ENCODE results near the gene ANP32E.
A peak's percentile ranks its signal among the peaks of the same experiment; 100 is the strongest.

ANP32E gene

DNA sequence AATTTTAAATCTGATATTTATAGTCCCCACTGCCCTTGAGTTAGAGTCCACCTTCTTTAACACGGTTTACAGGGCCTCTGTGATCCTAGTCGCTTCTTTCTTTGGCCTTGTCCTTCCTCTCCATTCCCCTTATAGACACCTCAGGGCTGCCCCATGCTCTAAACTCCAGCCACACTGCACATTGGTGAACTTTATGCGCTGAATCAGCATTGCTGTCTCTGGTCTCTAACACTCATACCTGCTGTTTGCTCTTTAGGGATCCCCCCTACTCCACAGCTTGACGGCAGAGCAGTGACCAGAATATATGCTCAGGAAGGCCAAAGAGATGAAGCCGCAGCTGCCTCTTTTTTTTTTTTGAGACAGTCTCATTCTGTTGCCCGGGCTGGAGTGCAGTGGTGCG lies 56.0 kb downstream of the ANP32E start:
- Histone ChIP-seq H4K8ac (ENCODE audit: low read depth, low read length) (no peak overlapping the region), H3K4ac (ENCODE audit: low read depth, low read length) (no peak overlapping the region), H3K79me1 (ENCODE audit: low read length) (no peaks in the 10 kb centered on the region), H3K27me3 (ENCODE audit: insufficient read depth, low read length, poor library complexity) (no peaks in the 10 kb centered on the region), H2BK15ac (replicated peaks; ENCODE audit: low read depth) (no peak overlapping the region), H3K23ac (ENCODE audit: low read length) (no peak overlapping the region), H3K9ac (ENCODE audit: low read length) (no peak overlapping the region), H3K4me3 (ENCODE audit: low read length) (no peak overlapping the region), H3K36me3 (ENCODE audit: control insufficient read depth, insufficient read depth, low read length) (no peaks in the 10 kb centered on the region), H3K18ac (ENCODE audit: low read length) (no peak overlapping the region), H4K5ac (ENCODE audit: low read length) (no peak overlapping the region), H2BK120ac (ENCODE audit: low read depth, low read length) (no peak overlapping the region), H3K4me2 (ENCODE audit: low read length) (no peak overlapping the region), H3K79me2 (ENCODE audit: control insufficient read depth, insufficient read depth, low read length) (no peaks in the 10 kb centered on the region), H2AK5ac (ENCODE audit: low read length) (no peak overlapping the region), H2BK5ac (ENCODE audit: low read length) (no peak overlapping the region), H3K4me1 (ENCODE audit: control insufficient read depth, low read depth, low read length) (no peaks in the 10 kb centered on the region), H3K56ac (ENCODE audit: low read length) (no peak overlapping the region), H3K27ac (ENCODE audit: low read depth, low read length) (no peak overlapping the region)
- DNase-seq: no peak
- no CpG with 5 or more reads among the region's 7 CpGs for WGBS (ENCODE audit: extremely low coverage, insufficient coverage, low lambda C conversion rate)

DNA sequence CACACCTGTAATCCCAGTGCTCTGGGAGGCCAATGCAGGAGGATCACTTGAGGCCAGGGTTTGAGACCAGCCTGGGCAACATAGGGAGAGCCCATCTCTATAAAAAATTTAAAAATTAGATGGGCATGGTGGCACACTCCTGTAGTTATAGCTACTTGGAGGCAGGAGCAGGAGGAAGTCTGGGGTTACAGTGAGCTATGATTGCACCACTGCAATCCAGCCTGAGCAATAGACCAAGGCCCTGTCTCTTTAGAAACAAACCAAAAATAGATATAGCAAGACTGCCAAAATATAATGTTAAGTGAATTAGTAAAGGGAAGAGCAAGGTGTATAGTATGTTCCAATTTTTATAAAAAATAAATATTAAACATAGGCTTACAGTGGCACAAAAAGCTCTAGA lies 57.4 kb downstream of the ANP32E start:
- no peak overlapping the region for H4K5ac ChIP-seq (ENCODE audit: low read length)
- no peak overlapping the region for H2BK120ac ChIP-seq (ENCODE audit: low read depth, low read length)
- H3K27ac ChIP-seq (ENCODE audit: low read depth, low read length): no peak overlapping the region
- H3K4ac ChIP-seq (ENCODE audit: low read depth, low read length): no peak overlapping the region
- no peak overlapping the region for H3K4me3 ChIP-seq (ENCODE audit: low read length)
- H4K8ac ChIP-seq (ENCODE audit: low read depth, low read length): no peak overlapping the region
- H3K18ac ChIP-seq (ENCODE audit: low read length): no peak overlapping the region
- H3K23ac ChIP-seq (ENCODE audit: low read length): no peak overlapping the region
- H3K27me3 ChIP-seq (ENCODE audit: insufficient read depth, low read length, poor library complexity): no peaks in the 10 kb centered on the region
- no peak overlapping the region for H2BK5ac ChIP-seq (ENCODE audit: low read length)
- H3K79me2 ChIP-seq (ENCODE audit: control insufficient read depth, insufficient read depth, low read length): no peaks in the 10 kb centered on the region
- no peak overlapping the region for H2BK15ac ChIP-seq (replicated peaks; ENCODE audit: low read depth)
- H3K9ac ChIP-seq (ENCODE audit: low read length): no peak overlapping the region
- H3K79me1 ChIP-seq (ENCODE audit: low read length): no peaks in the 10 kb centered on the region
- H2AK5ac ChIP-seq (ENCODE audit: low read length): no peak overlapping the region
- H3K36me3 ChIP-seq (ENCODE audit: control insufficient read depth, insufficient read depth, low read length): no peaks in the 10 kb centered on the region
- no peak overlapping the region for H3K56ac ChIP-seq (ENCODE audit: low read length)
- no peak overlapping the region for H3K4me2 ChIP-seq (ENCODE audit: low read length)
- H3K4me1 ChIP-seq (ENCODE audit: control insufficient read depth, low read depth, low read length): no peaks in the 10 kb centered on the region
- no peak for DNase-seq

DNA sequence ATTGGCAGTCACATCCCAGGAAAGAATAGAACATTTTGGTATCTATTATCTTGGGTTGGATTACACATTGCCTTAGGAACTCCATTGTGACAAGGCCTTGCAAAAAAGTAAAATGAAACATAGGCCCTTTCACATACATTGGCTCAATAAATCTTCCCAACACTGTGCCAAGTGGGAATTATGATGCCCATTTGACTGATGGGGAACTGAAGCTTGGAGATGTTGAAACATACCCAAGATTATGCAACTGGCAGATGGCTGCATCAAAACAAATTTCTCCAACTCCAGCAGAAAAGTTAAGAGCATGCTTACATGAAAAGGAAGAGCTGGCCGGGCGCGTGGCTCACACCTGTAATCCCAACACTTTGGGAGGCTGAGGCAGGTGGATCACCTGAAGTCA lies 59.3 kb downstream of the ANP32E start:
- Histone ChIP-seq H2BK5ac (ENCODE audit: low read length) (no peak overlapping the region), H3K18ac (ENCODE audit: low read length) (no peak overlapping the region), H3K9ac (ENCODE audit: low read length) (no peak overlapping the region), H3K23ac (ENCODE audit: low read length) (no peak overlapping the region), H3K4me1 (ENCODE audit: control insufficient read depth, low read depth, low read length) (no peaks in the 10 kb centered on the region), H2AK5ac (ENCODE audit: low read length) (no peak overlapping the region), H3K4me2 (ENCODE audit: low read length) (no peak overlapping the region), H3K27me3 (ENCODE audit: insufficient read depth, low read length, poor library complexity) (no peaks in the 10 kb centered on the region), H2BK15ac (replicated peaks; ENCODE audit: low read depth) (no peak overlapping the region), H3K4me3 (ENCODE audit: low read length) (no peak overlapping the region), H3K4ac (ENCODE audit: low read depth, low read length) (no peak overlapping the region), H3K36me3 (ENCODE audit: control insufficient read depth, insufficient read depth, low read length) (no peaks in the 10 kb centered on the region), H2BK120ac (ENCODE audit: low read depth, low read length) (no peak overlapping the region), H3K27ac (ENCODE audit: low read depth, low read length) (no peak overlapping the region), H3K79me2 (ENCODE audit: control insufficient read depth, insufficient read depth, low read length) (no peaks in the 10 kb centered on the region), H3K56ac (ENCODE audit: low read length) (no peak overlapping the region), H4K5ac (ENCODE audit: low read length) (no peak overlapping the region), H3K79me1 (ENCODE audit: low read length) (no peaks in the 10 kb centered on the region), H4K8ac (ENCODE audit: low read depth, low read length) (no peak overlapping the region)
- DNase-seq: no peak
- no CpG with 5 or more reads among the region's 3 CpGs for WGBS (ENCODE audit: extremely low coverage, insufficient coverage, low lambda C conversion rate)

DNA sequence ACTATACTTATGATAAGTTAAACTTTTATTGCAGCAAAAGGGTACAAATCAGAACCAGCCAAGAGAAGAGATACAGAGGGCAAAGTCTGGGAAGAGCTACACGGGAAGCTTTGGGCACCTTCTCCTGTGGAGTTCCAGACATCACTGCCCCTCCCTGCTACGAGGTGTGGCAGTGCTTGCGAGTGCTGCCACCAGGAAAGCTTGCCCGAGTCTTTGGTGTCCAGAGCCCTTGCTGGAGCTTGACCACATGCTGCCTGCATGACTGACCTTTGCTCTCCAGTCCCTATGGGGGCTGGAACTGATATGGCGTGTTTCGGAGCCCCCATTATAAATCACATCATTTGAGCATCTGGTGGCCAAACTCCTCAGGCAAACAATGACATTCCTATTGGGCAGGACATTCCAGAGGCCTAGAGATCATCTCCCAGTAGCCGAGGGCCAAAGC lies 62.7 kb downstream of the ANP32E start:
- H2AK5ac ChIP-seq (ENCODE audit: low read length): no peak overlapping the region
- no peak overlapping the region for H3K18ac ChIP-seq (ENCODE audit: low read length)
- no peak overlapping the region for H2BK5ac ChIP-seq (ENCODE audit: low read length)
- no peak overlapping the region for H3K23ac ChIP-seq (ENCODE audit: low read length)
- H3K4me2 ChIP-seq (ENCODE audit: low read length): no peak overlapping the region
- no peaks in the 10 kb centered on the region for H3K27me3 ChIP-seq (ENCODE audit: insufficient read depth, low read length, poor library complexity)
- no peak overlapping the region for H4K8ac ChIP-seq (ENCODE audit: low read depth, low read length)
- H3K56ac ChIP-seq (ENCODE audit: low read length): no peak overlapping the region
- H3K36me3 ChIP-seq (ENCODE audit: control insufficient read depth, insufficient read depth, low read length): no peaks in the 10 kb centered on the region
- H2BK120ac ChIP-seq (ENCODE audit: low read depth, low read length): no peak overlapping the region
- H4K5ac ChIP-seq (ENCODE audit: low read length): no peak overlapping the region
- H3K9ac ChIP-seq (ENCODE audit: low read length): no peak overlapping the region
- DNase-seq: peak; percentile 57
- no CpG with 5 or more reads among the region's 7 CpGs for whole genome bisulfite sequencing (ENCODE audit: extremely low coverage, insufficient coverage, low lambda C conversion rate)
- no peaks in the 10 kb centered on the region for H3K79me1 ChIP-seq (ENCODE audit: low read length)
- H3K4me1 ChIP-seq (ENCODE audit: control insufficient read depth, low read depth, low read length): no peaks in the 10 kb centered on the region
- H3K79me2 ChIP-seq (ENCODE audit: control insufficient read depth, insufficient read depth, low read length): no peaks in the 10 kb centered on the region
- H3K4ac ChIP-seq (ENCODE audit: low read depth, low read length): no peak overlapping the region
- no peak overlapping the region for H3K27ac ChIP-seq (ENCODE audit: low read depth, low read length)
- no peak overlapping the region for H2BK15ac ChIP-seq (replicated peaks; ENCODE audit: low read depth)
- no peak overlapping the region for H3K4me3 ChIP-seq (ENCODE audit: low read length)

DNA sequence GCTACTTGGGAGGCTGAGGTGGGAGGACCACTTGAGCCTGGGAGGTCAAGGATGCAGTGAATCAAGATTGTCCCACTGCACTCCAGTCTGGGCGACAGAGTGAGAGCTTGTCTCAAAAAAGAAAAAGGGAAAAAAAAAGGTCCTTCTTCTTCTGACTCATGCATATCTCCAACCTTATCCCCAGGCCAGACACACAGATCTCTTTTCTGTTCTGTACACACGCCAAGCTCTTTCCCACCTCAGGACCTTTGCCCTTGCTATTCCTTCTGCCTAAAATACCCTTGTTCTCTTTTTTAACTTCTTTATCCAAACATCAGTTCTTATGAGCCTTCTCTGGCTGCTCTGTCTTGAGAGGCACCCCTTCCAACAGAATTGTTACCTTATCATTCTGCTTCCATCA lies 64.1 kb downstream of the ANP32E start:
- Histone ChIP-seq H2BK15ac (replicated peaks; ENCODE audit: low read depth) (no peak overlapping the region), H3K23ac (ENCODE audit: low read length) (no peak overlapping the region), H3K56ac (ENCODE audit: low read length) (no peak overlapping the region), H4K8ac (ENCODE audit: low read depth, low read length) (no peak overlapping the region), H3K27me3 (ENCODE audit: insufficient read depth, low read length, poor library complexity) (no peaks in the 10 kb centered on the region), H3K4me1 (ENCODE audit: control insufficient read depth, low read depth, low read length) (no peaks in the 10 kb centered on the region), H4K5ac (ENCODE audit: low read length) (no peak overlapping the region), H3K4me2 (ENCODE audit: low read length) (no peak overlapping the region), H3K4ac (ENCODE audit: low read depth, low read length) (no peak overlapping the region), H3K79me1 (ENCODE audit: low read length) (no peaks in the 10 kb centered on the region), H2BK120ac (ENCODE audit: low read depth, low read length) (no peak overlapping the region), H2AK5ac (ENCODE audit: low read length) (no peak overlapping the region), H3K79me2 (ENCODE audit: control insufficient read depth, insufficient read depth, low read length) (no peaks in the 10 kb centered on the region), H3K9ac (ENCODE audit: low read length) (no peak overlapping the region), H3K27ac (ENCODE audit: low read depth, low read length) (no peak overlapping the region), H3K36me3 (ENCODE audit: control insufficient read depth, insufficient read depth, low read length) (no peaks in the 10 kb centered on the region), H2BK5ac (ENCODE audit: low read length) (no peak overlapping the region), H3K18ac (ENCODE audit: low read length) (no peak overlapping the region), H3K4me3 (ENCODE audit: low read length) (no peak overlapping the region)
- no peak for DNase-seq
- WGBS (ENCODE audit: extremely low coverage, insufficient coverage, low lambda C conversion rate): no CpG with 5 or more reads among the region's 2 CpGs

DNA sequence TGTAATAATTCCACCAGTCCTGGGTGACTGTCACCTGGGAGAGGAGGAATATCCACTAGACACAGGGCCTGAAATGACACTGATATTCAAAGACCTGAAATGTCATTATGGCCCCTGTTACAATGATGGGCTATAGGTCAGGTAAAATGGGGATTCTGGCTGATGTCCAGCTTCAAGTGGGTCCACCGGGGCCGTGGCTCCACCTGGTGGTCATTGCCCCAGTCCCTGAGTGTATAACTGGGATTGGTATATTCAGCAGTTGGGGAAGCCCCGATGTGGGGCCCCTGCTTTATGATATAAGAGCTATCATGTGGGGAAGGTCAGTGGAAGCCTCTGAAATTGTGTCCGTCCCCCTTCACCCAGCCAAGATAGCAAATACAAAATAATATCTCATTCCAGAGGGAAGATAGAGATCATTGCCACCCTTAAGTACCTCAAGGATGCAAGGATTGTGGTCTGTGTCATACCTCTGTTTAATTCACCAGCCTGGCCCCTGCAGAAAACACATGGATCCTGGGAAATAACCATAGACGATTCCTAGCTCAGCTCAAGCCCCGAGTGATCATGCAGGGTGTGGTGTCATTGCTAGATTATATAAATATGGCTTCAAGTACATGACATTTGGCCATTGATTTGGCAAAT lies 66.8 kb downstream of the ANP32E start:
- no peaks in the 10 kb centered on the region for H3K79me2 ChIP-seq (ENCODE audit: control insufficient read depth, insufficient read depth, low read length)
- no peak overlapping the region for H3K18ac ChIP-seq (ENCODE audit: low read length)
- H2BK15ac ChIP-seq (replicated peaks; ENCODE audit: low read depth): no peak overlapping the region
- no peaks in the 10 kb centered on the region for H3K4me1 ChIP-seq (ENCODE audit: control insufficient read depth, low read depth, low read length)
- no peak overlapping the region for H3K4me2 ChIP-seq (ENCODE audit: low read length)
- H2BK120ac ChIP-seq (ENCODE audit: low read depth, low read length): no peak overlapping the region
- H4K8ac ChIP-seq (ENCODE audit: low read depth, low read length): no peak overlapping the region
- H3K79me1 ChIP-seq (ENCODE audit: low read length): no peaks in the 10 kb centered on the region
- H3K27ac ChIP-seq (ENCODE audit: low read depth, low read length): no peak overlapping the region
- DNase-seq: peak; percentile 66
- H2BK5ac ChIP-seq (ENCODE audit: low read length): no peak overlapping the region
- H4K5ac ChIP-seq (ENCODE audit: low read length): no peak overlapping the region
- no peak overlapping the region for H3K9ac ChIP-seq (ENCODE audit: low read length)
- no peaks in the 10 kb centered on the region for H3K36me3 ChIP-seq (ENCODE audit: control insufficient read depth, insufficient read depth, low read length)
- H3K23ac ChIP-seq (ENCODE audit: low read length): no peak overlapping the region
- H3K27me3 ChIP-seq (ENCODE audit: insufficient read depth, low read length, poor library complexity): no peaks in the 10 kb centered on the region
- H3K4ac ChIP-seq (ENCODE audit: low read depth, low read length): no peak overlapping the region
- no CpG with 5 or more reads among the region's 6 CpGs for WGBS (ENCODE audit: extremely low coverage, insufficient coverage, low lambda C conversion rate)
- H3K56ac ChIP-seq (ENCODE audit: low read length): no peak overlapping the region
- no peak overlapping the region for H2AK5ac ChIP-seq (ENCODE audit: low read length)
- H3K4me3 ChIP-seq (ENCODE audit: low read length): no peak overlapping the region

Data from mesendoderm (in vitro differentiated cells).